Colonic mucosa (tissue), 4 donors: ENCODE results near the gene SCG5. TPM values are rescaled to one million over a fixed set of nuclear protein-coding genes. Genes with fewer than 3 reads are reported as not detected.
A peak's percentile ranks its signal among the peaks of the same experiment; 100 is the strongest.

Experiments
- DNase-seq: peaks from one replicate; pipeline ENCODE4 v3.0.0-alpha.2; 2020
- H3K27ac ChIP-seq: fragments of 200-600 bp; one replicate; pipeline ENCODE4 v1.8.0; 2021
- H3K27me3 ChIP-seq: fragments of 200-600 bp; one replicate; pipeline ENCODE4 v1.8.0; 2021
- H3K36me3 ChIP-seq: fragments of 200-600 bp; one replicate; pipeline ENCODE4 v1.8.0; 2021
- H3K4me1 ChIP-seq: fragments of 200-600 bp; one replicate; pipeline ENCODE4 v1.8.0; 2021; ENCODE audit warnings: mild to moderate bottlenecking
- H3K4me3 ChIP-seq: fragments of 200-600 bp; one replicate; pipeline ENCODE4 v1.8.0; 2021
- H3K9ac ChIP-seq, 2 donors: one replicate each; pipeline ENCODE4 v1.7.0; 2013; ENCODE audit warnings: control low read depth in 2 of 2, low read depth in 2 of 2, low read length in 2 of 2
- H3K9me3 ChIP-seq: fragments of 200-600 bp; one replicate; pipeline ENCODE4 v1.8.0; 2021
- intact Hi-C: fragments of 100-400 bp; cut with DNase I; formaldehyde crosslinking; loops from one replicate; pipeline ENCODE4 v1.14.1; 2022
- total RNA-seq, 2 donors: library from RNA; stranded (reverse); fragmentation: NEBNext Ultra II Directional in 1 of 2; extraction: Animal tissue kit (Norgen Biotek cat#: 25700) in 1 of 2; gene quantifications; one replicate each; pipeline ENCODE4 v1.2.1, GENCODE V29; 2021
- TF ChIP-seq, protein P1 (sequence below): fragments of 200-600 bp; IDR thresholded peaks from one replicate; pipeline ENCODE4 v1.8.0; 2022; ENCODE audit warnings: antibody characterized with exemption, mild to moderate bottlenecking
- donor health status: healthy.
- donor health status: DM: no; HTN: no; CAD: no.
- donor health status: DM: no; HTN: no; CAD: no.

Gene SCG5
- total RNA-seq, 2 donors from 2014 or later, result 4.1 to 9.6 TPM

GRCh38 chr15:32688151-32688639 lies 46.7 kb downstream of the SCG5 start:
- H3K4me1 ChIP-seq, result no peaks in the 10 kb centered on the region
- no peak overlapping the region for H3K4me3 ChIP-seq
- no peaks in the 10 kb centered on the region for H3K36me3 ChIP-seq
- H3K9ac ChIP-seq, result no peak overlapping the region
- intact Hi-C loops, result no loop called here
- H3K27ac ChIP-seq, result no peak overlapping the region
- peak; percentile 23 for DNase-seq
- H3K9me3 ChIP-seq, result no peaks in the 10 kb centered on the region
- TF ChIP-seq, protein P1, sequence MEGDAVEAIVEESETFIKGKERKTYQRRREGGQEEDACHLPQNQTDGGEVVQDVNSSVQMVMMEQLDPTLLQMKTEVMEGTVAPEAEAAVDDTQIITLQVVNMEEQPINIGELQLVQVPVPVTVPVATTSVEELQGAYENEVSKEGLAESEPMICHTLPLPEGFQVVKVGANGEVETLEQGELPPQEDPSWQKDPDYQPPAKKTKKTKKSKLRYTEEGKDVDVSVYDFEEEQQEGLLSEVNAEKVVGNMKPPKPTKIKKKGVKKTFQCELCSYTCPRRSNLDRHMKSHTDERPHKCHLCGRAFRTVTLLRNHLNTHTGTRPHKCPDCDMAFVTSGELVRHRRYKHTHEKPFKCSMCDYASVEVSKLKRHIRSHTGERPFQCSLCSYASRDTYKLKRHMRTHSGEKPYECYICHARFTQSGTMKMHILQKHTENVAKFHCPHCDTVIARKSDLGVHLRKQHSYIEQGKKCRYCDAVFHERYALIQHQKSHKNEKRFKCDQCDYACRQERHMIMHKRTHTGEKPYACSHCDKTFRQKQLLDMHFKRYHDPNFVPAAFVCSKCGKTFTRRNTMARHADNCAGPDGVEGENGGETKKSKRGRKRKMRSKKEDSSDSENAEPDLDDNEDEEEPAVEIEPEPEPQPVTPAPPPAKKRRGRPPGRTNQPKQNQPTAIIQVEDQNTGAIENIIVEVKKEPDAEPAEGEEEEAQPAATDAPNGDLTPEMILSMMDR, result no peak
- no peaks in the 10 kb centered on the region for H3K27me3 ChIP-seq

DNA sequence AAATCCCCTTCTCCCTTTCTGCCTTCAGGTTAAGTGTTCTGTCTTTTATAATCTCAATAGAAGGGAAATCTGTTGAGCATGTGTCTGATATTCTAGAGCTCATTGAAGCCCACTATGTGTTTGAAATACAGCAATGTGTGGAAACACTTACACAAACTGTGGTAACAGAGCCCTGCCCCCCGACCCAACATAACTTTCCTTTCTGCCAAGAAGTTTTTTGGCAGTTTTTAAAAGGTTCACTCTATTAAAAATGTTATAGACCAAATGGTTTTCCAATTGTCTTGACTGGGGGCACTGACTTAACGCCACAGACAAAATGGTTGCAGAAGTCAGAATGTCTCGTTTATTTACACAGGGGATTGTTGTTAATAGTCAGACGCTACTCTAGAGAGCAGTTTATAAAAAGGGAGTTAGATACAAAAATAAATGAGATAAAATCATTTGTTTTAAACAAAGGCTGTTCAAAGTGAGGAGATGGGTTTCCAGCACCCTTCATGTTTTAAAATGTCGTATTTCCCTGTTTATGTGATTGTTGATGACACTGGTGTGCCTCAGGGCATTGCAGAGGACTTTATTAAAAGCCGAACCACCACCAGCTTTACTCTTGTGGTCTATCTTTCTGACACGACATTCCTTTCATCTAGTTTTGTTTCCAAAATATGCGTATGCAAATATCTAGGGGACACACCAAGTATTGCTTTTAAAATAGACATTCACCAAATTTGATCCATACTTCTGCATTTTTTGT lies 49.6 kb downstream of the SCG5 start:
- Histone ChIP-seq H3K4me1 (no peaks in the 10 kb centered on the region), H3K4me3 (no peak overlapping the region), H3K9me3 (no peaks in the 10 kb centered on the region), H3K27me3 (no peaks in the 10 kb centered on the region), H3K27ac (no peak overlapping the region), H3K36me3 (no peaks in the 10 kb centered on the region), H3K9ac (no peak overlapping the region)
- DNase-seq, result no peak
- TF ChIP-seq, protein P1, result no peak
- intact Hi-C loops, result no loop called here

DNA sequence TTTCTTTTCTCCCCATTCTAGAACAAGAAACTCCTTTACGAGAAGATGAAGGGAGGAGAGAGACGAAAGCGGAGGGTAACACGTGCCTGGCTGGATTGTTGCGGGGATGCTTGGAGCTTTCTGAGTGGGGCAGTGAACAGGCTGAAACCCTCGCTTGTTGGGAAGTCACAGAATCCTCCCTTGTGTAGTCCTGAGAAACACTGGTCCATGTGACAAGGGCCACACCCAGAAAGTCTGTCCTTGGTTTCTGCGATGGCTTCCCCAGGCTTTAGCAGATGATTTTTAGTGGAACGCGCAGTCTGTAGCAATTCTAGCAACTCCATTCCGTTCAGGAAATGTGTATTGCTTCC lies 50.2 kb downstream of the SCG5 start:
- Histone ChIP-seq H3K9me3 (no peaks in the 10 kb centered on the region), H3K4me3 (no peak overlapping the region), H3K36me3 (no peaks in the 10 kb centered on the region), H3K27ac (no peak overlapping the region), H3K4me1 (no peaks in the 10 kb centered on the region), H3K27me3 (no peaks in the 10 kb centered on the region), H3K9ac (no peak overlapping the region)
- no peak for DNase-seq
- intact Hi-C loops, result no loop called here
- TF ChIP-seq, protein P1, result no peak

- no peaks in the 10 kb centered on the region for H3K36me3 ChIP-seq
- TF ChIP-seq, protein P1, result no peak
- H3K9ac ChIP-seq, result no peak overlapping the region
- intact Hi-C loops, result no loop called here
- H3K9me3 ChIP-seq, result no peaks in the 10 kb centered on the region
- no peak overlapping the region for H3K4me3 ChIP-seq
- no peak for DNase-seq
- H3K27ac ChIP-seq, result no peak overlapping the region
- no peaks in the 10 kb centered on the region for H3K27me3 ChIP-seq
- H3K4me1 ChIP-seq, result no peaks in the 10 kb centered on the region
Observed at GRCh38 chr15:32692286-32692685, 50.8 kb downstream of the SCG5 start.

- H3K27me3 ChIP-seq, result no peaks in the 10 kb centered on the region
- H3K9ac ChIP-seq, result no peak overlapping the region
- TF ChIP-seq, protein P1, result no peak
- no peaks in the 10 kb centered on the region for H3K9me3 ChIP-seq
- H3K4me3 ChIP-seq, result no peak overlapping the region
- no peak overlapping the region for H3K27ac ChIP-seq
- no peak for DNase-seq
- no peaks in the 10 kb centered on the region for H3K36me3 ChIP-seq
- no peaks in the 10 kb centered on the region for H3K4me1 ChIP-seq
- intact Hi-C loops, result no loop called here
Observed at GRCh38 chr15:32694222-32694983, 52.9 kb downstream of the SCG5 start.
